Measurements from ENCODE around the gene CACNA1H.

Gene CACNA1H

GRCh38 chr16:1159325-1159972 is 6.5 kb downstream of the CACNA1H start:
- no peak for DNase-seq

GRCh38 chr16:1159973-1160772 is 7.3 kb downstream of the CACNA1H start:
- DNase-seq = no peak

GRCh38 chr16:1160773-1161348 is 8.0 kb downstream of the CACNA1H start:
- no peak for DNase-seq

GRCh38 chr16:1162701-1163566 is 10.0 kb downstream of the CACNA1H start:
- no peak for DNase-seq

GRCh38 chr16:1163567-1164055 is 10.7 kb downstream of the CACNA1H start:
- DNase-seq = no peak

GRCh38 chr16:1164382-1164781 is 11.5 kb downstream of the CACNA1H start:
- no peak for DNase-seq

GRCh38 chr16:1164975-1165374 is 12.1 kb downstream of the CACNA1H start:
- no peak for DNase-seq

DNA sequence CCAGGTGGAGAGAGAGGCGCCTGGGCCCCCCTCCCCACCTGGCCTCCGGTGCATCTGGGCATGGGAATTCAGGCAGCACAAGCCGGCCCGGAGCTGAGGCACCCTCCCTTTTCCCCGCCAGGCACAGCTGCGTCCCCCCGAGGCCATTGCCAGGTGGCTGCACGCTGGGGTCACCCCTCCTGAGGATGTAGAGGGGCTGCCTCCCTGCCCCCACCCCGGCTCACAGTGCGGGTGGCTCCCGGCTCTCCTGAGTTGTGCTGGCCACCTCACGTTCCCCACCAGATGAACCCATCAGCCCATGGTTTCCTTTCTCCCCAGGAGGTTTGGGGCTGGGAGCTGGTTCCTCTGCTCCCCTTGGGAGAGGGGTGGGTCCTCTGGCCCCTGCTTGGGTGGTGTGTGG is 12.6 kb downstream of the CACNA1H start:
- DNase-seq = no peak

DNA sequence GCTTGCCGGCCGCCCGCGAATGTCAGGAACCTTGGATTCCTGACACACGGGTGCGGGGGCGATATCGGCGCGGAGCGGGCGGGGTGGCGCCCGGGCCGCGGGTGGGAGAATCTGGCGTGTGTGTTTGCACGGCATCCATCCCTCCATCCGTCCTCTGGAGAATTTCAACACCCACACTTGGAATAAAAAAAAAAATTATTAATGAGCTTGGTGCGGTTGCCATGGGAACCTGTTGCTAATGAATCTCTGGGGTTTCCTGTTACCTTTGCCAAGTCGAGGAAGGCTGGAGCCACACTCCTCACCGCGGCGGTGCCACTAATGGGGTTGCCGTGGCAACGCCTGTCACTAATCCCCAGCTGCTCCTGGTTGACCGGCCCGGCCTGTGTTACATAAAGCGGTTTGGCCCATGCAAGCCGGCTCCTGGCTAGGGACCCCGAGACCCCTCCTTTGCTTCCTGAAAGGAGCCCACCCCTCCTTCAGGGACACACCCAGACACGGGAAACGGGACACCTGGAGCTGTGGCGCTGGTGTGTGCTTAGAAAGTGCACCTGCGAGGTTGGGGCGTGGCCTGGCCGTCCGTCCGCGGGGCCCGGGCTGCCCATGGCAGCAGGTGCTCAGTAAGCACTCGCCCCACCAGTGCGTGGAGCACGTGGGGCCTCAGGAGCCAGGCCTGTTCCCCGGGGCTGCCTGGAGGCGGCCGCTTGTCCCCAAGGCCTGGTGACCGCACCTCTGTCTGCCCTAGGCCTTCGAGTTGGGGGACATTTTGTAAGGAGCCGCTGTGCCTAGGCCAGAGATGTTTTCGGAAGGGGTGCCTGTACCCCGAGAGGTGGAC is 14.6 kb downstream of the CACNA1H start:
- DNase-seq = no peak

- DNase-seq = no peak
Observed at GRCh38 chr16:1168837-1169236, 15.9 kb downstream of the CACNA1H start.

DNA sequence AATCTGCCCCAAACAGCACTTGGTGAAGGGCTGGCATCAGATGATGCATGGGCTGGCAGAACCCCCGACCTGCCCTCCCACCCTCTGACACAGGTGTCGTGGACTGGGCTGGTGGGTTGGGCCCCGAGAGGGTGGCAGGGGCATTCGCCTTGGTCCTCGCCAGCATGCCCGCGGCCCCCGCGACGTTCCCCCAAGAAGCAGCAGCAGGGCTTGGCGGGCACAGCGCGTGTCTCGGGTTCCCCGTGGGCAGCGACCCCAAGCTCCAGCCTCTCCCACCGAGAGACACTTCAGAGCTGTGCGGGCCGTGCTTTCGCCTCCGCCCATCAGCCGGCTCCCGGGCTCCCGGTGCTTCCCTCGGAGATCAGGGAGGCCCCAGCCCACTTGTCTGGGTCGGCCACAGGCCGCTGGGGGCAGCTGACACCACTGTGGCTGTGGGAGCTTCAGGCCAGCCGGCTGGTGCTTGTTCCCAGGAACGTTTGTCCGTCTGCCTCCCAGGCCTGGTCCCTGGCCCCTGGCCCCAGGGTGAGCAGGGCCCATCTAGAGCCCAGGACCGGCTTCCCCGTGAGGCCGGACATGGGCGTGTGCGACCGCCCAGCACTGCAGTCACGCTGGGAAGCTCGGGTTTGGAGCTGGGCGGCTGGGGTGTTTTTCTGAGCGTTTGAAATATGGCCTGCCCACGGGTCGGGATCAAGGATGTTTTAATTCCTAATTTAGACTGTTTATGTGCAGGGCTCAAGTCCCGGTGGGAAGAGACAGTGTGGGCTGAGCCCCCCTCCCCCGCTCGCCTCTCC is 16.6 kb downstream of the CACNA1H start:
- no peak for DNase-seq

- DNase-seq = no peak
Observed at GRCh38 chr16:1170076-1170418, 17.1 kb downstream of the CACNA1H start.

GRCh38 chr16:1171001-1171400 is 18.1 kb downstream of the CACNA1H start:
- no peak for DNase-seq

DNA sequence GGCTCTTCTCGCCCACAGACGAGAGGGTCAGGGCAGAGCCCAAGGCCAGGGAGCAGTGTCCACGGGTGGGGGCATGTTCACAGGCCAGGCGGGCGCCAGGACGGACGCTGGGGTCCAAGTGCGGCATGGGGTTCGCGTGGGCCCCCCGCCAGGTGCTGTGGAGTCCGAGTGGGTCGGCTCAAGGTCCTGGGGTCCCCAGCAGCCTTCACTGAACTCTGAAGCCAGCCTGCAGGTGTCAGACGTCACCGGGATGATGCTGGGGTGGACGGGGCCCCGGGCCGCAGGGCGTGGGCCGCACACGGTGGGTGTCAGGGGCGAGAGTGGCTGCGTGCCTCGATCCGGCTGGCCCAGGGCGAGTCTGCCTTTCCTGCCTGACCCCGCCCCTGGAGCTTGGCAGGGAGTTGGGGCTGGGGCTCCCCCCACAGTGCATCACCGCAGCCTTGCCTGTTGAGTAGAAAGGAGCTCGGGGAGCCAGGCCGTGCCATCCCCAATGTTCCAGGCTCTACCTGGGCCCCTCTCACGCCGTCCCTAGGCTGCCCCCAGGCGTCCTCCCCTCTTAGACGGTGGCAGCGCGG is 19.0 kb downstream of the CACNA1H start:
- no peak for DNase-seq

DNA sequence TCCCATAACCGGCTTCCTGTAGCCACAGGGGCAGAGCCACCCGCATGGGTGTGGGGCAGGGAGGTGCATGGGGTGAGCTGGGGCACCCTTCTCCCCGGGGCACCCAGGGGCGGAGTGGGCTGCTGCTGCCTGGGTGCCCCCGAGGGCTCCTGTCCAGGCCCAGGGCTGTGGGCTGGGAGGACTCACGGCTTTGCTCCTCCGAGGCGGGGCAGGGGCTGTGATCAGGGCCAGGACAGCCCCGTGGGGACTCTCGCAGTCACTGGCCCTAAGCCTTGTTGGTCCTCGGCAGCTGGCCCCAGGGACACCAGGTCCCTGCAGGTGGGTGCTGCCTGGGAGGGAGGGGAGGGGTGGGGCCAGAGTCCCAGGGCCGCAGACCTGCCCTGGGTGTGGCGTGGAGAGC is 19.7 kb downstream of the CACNA1H start:
- DNase-seq = no peak

- DNase-seq = no peak
Observed at GRCh38 chr16:1173788-1174451, 21.0 kb downstream of the CACNA1H start.

DNA sequence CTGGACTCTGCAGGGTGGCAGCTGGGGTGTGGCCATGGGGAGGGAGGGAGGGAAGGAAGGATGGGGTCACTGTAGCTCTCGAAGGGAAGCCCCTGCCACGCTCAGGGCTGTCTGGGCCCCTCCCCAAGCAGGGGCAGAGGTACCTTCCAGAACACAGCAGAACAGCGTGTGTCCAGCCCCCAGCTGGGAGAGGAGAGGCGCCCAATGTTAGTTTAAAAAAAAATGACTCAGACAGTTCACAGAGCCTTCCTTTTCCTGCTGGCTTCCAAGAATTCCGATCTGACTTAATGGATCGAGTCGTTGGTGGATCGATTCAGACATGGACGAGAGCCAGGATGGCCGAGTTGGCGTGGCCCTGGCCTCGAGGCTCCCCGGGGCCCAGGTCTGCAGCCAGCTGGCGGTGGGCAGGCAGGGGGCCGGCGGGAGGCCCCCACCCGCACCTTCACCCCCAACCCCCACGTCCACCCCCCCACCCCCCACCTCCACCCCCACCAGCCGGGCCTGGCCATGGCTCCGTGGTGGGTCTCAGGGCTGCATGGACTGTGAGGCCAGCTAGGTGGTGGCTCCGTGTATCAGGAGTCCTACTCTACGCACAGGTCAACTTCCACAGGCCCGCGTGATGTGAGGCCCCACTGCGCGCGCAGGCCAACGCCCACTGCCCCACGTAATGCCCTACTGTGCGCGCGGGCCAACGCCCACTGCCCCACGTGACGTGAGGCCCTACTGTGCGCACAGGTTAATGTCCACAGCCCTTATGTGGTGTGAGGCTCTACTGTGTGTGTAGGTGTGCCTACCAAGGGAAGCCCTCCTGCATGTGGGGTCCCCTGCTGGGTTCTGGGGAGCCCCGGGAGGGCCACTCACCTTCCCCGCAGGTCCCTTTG is 21.8 kb downstream of the CACNA1H start:
- DNase-seq = no peak

- DNase-seq = no peak
Observed at GRCh38 chr16:1175566-1176279, 22.8 kb downstream of the CACNA1H start.
